PFSK-1 (cell line): ENCODE data around the gene MYL10.

Experiments
- FOXP2 ChIP-seq: optimal IDR thresholded peaks from 2 replicates; pipeline ENCODE3; 2011; ENCODE audit warnings: borderline replicate concordance, control low read depth, inconsistent platforms; ENCODE audit not compliant: insufficient read depth; ENCODE audit errors: extremely low read length, extremely low read depth
- POLR2AphosphoS5 ChIP-seq: IDR thresholded peaks from 2 replicates; pipeline ENCODE4 v1.6.1; 2012; ENCODE audit warnings: low read depth, mild to moderate bottlenecking, control low read depth, low read length, moderate library complexity
- SIN3A ChIP-seq: IDR thresholded peaks from 2 replicates; pipeline ENCODE4 v1.6.1; 2012; ENCODE audit warnings: mild to moderate bottlenecking, low read length, moderate library complexity, borderline replicate concordance; ENCODE audit not compliant: insufficient read depth
- TAF1 ChIP-seq: IDR thresholded peaks from 2 replicates; pipeline ENCODE4 v1.6.1; 2012; ENCODE audit warnings: low read length, control low read depth, borderline replicate concordance; ENCODE audit not compliant: insufficient read depth
- TF ChIP-seq, protein P1 (sequence below), 2 experiments: IDR thresholded peaks; 2 replicates each; pipeline versions ENCODE4 v1.6.1 to v1.8.0; 2011 to 2012; ENCODE audit warnings: low read depth in 2 of 2, low read length in 2 of 2, control low read depth in 1 of 2, inconsistent platforms in 1 of 2, mild to moderate bottlenecking in 1 of 2, moderate library complexity in 1 of 2; ENCODE audit not compliant: insufficient read depth in 1 of 2

The MYL10 gene

GRCh38 chr7:101644879-101645278 is 15.8 kb upstream of the MYL10 start:
- TF ChIP-seq SIN3A (no peak), FOXP2 (no peak), POLR2AphosphoS5 (no peak), TAF1 (no peak)
- TF ChIP-seq, protein P1, sequence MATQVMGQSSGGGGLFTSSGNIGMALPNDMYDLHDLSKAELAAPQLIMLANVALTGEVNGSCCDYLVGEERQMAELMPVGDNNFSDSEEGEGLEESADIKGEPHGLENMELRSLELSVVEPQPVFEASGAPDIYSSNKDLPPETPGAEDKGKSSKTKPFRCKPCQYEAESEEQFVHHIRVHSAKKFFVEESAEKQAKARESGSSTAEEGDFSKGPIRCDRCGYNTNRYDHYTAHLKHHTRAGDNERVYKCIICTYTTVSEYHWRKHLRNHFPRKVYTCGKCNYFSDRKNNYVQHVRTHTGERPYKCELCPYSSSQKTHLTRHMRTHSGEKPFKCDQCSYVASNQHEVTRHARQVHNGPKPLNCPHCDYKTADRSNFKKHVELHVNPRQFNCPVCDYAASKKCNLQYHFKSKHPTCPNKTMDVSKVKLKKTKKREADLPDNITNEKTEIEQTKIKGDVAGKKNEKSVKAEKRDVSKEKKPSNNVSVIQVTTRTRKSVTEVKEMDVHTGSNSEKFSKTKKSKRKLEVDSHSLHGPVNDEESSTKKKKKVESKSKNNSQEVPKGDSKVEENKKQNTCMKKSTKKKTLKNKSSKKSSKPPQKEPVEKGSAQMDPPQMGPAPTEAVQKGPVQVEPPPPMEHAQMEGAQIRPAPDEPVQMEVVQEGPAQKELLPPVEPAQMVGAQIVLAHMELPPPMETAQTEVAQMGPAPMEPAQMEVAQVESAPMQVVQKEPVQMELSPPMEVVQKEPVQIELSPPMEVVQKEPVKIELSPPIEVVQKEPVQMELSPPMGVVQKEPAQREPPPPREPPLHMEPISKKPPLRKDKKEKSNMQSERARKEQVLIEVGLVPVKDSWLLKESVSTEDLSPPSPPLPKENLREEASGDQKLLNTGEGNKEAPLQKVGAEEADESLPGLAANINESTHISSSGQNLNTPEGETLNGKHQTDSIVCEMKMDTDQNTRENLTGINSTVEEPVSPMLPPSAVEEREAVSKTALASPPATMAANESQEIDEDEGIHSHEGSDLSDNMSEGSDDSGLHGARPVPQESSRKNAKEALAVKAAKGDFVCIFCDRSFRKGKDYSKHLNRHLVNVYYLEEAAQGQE (IDR thresholded peaks at IDR 0.05; ENCODE audit: insufficient read depth in 1 of 2, low read depth in 2 of 2, low read length in 2 of 2): no peak

DNA sequence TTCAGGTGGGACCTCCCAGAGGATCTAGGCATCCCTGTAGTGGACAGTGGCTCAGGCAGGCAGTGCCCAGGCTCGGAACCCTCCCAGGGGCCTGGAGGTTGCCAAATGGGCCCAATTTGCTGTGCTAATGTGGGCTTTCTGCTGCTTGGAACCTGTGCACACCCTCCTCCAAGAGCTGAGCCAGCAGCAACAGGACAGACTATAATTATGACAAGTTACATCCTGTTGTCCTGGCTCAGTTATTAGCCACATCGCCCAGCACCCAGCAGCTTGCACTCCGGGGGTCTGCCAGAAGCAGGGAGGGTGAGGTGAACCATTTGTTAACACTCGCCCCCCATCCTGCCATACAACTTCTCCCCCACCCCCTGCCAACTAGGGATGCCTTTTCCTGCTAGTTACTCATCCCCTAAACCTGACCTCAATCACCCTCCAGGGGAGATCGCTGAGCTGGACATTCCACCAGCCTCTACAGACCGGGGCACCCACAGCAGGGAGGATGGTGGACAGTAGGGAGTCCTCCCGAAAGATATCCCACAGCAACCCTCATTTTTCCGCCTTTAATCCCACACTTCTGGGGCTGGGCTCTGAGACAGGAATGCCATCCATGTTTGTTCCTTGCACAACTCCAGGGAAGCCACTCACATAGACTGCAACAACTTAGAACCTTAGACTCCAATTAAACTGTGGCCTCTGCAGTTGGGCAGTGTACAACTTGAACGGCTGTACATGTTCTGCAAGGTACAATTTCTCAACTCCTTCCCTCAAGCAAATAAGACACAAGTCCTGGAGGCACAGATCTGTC is 7.9 kb upstream of the MYL10 start:
- TF ChIP-seq, protein P1 (IDR thresholded peaks at IDR 0.05; ENCODE audit: insufficient read depth in 1 of 2, low read depth in 2 of 2, low read length in 2 of 2): no peak
- TF ChIP-seq SIN3A (no peak), POLR2AphosphoS5 (no peak), FOXP2 (no peak), TAF1 (no peak)

- TF ChIP-seq, protein P1 (IDR thresholded peaks at IDR 0.05; ENCODE audit: insufficient read depth in 1 of 2, low read depth in 2 of 2, low read length in 2 of 2): no peak
- no peak for TF ChIP-seq FOXP2
- TF ChIP-seq SIN3A: no peak
- no peak for TF ChIP-seq TAF1
- no peak for TF ChIP-seq POLR2AphosphoS5
Observed at GRCh38 chr7:101635484-101635883, 6.4 kb upstream of the MYL10 start.

- TF ChIP-seq TAF1 (no peak), SIN3A (no peak), FOXP2 (no peak)
- TF ChIP-seq, protein P1 (IDR thresholded peaks at IDR 0.05; ENCODE audit: insufficient read depth in 1 of 2, low read depth in 2 of 2, low read length in 2 of 2): no peak
Observed at GRCh38 chr7:101634196-101634717, 5.2 kb upstream of the MYL10 start.
